WTC11 (cell line): ENCODE measurements around the gene SLC13A2. TPM values are rescaled to one million over a fixed set of nuclear protein-coding genes. Genes with fewer than 3 reads are reported as not detected.

Source experiments
- ATAC-seq: fragments of 200-7000 bp; cut with Tn5 transposase; 2 replicates; pipeline ENCODE4 v1.10.0; 2021; ENCODE audit warnings: mild to moderate bottlenecking, moderate library complexity
- CTCF ChIA-PET: fragments of 300-600 bp; sonication (Branson Sonifier 250); formaldehyde crosslinking; loops from one replicate; lab custom pipeline; 2021; ENCODE audit warnings: antibody characterized with exemption; lab: Charles Lee
- POLR2A ChIA-PET: fragments of 350-600 bp; sonication (Branson Sonifier 250); formaldehyde crosslinking; loops from one replicate; lab custom pipeline; 2021; ENCODE audit warnings: antibody characterized with exemption; lab: Charles Lee
- DNase-seq: peaks from one replicate; pipeline ENCODE4 v3.0.0; 2021; ENCODE audit warnings: low spot score
- H3K27ac Mint-ChIP-seq: 2 replicates; pipeline ENCODE4 v1.8.0; 2021; ENCODE audit warnings: mixed read lengths
- H3K27me3 Mint-ChIP-seq: 2 replicates; pipeline ENCODE4 v1.8.0; 2021; ENCODE audit warnings: low read depth, mild to moderate bottlenecking, moderate library complexity, mixed read lengths
- H3K36me3 Mint-ChIP-seq: 2 replicates; pipeline ENCODE4 v1.8.0; 2021; ENCODE audit warnings: mixed read lengths
- H3K4me1 Mint-ChIP-seq: 2 replicates; pipeline ENCODE4 v1.8.0; 2022; ENCODE audit warnings: mixed read lengths
- H3K4me3 Mint-ChIP-seq: 2 replicates; pipeline ENCODE4 v1.8.0; 2021; ENCODE audit warnings: mild to moderate bottlenecking, moderate library complexity, mixed read lengths
- H3K9me3 Mint-ChIP-seq: 2 replicates; pipeline ENCODE4 v1.8.0; 2021; ENCODE audit warnings: mixed read lengths
- CDX4 ChIP-seq: fragments of 250-450 bp; sonication (Bioruptor Pico); IDR thresholded peaks from 2 replicates; pipeline ENCODE4 v1.9.0; 2021; ENCODE audit warnings: moderate library complexity, mild to moderate bottlenecking, inconsistent platforms, borderline replicate concordance
- ELF4 ChIP-seq: sonication (generic); formaldehyde crosslinking; IDR thresholded peaks from 2 replicates; pipeline ENCODE4 v1.8.1; 2022; ENCODE audit warnings: low read depth, mild to moderate bottlenecking, moderate library complexity, missing genetic modification reagents
- EMX1 ChIP-seq: fragments of 250-450 bp; sonication (Bioruptor Pico); IDR thresholded peaks from 2 replicates; pipeline ENCODE4 v1.8.0; 2021; ENCODE audit warnings: mild to moderate bottlenecking
- ETV6 ChIP-seq: sonication (generic); formaldehyde crosslinking; IDR thresholded peaks from 2 replicates; pipeline ENCODE4 v1.8.1; 2022; ENCODE audit warnings: mild to moderate bottlenecking, missing genetic modification reagents
- GTF2I ChIP-seq: fragments of 250-450 bp; sonication (Bioruptor Pico); conservative IDR thresholded peaks from 2 replicates; pipeline ENCODE4 v1.4.0; 2021; ENCODE audit warnings: mild to moderate bottlenecking
- MXD4 ChIP-seq: fragments of 250-450 bp; sonication (Bioruptor Pico); IDR thresholded peaks from 2 replicates; pipeline ENCODE4 v1.8.0; 2021; ENCODE audit warnings: mild to moderate bottlenecking, moderate library complexity, borderline replicate concordance
- NFYB ChIP-seq: sonication (generic); formaldehyde crosslinking; conservative IDR thresholded peaks from 2 replicates; pipeline ENCODE4 v1.8.0; 2022; ENCODE audit warnings: low read depth, missing genetic modification reagents
- NR1H2 ChIP-seq: sonication (generic); formaldehyde crosslinking; IDR thresholded peaks from 2 replicates; pipeline ENCODE4 v1.9.0; 2021; ENCODE audit warnings: mild to moderate bottlenecking, moderate library complexity, missing genetic modification reagents
- RELA ChIP-seq: sonication (generic); formaldehyde crosslinking; IDR thresholded peaks from 2 replicates; pipeline ENCODE4 v1.8.1; 2022; ENCODE audit warnings: missing genetic modification reagents, mild to moderate bottlenecking, borderline replicate concordance
- TP53 ChIP-seq: sonication (generic); formaldehyde crosslinking; IDR thresholded peaks from 2 replicates; pipeline ENCODE4 v1.8.1; 2023; ENCODE audit warnings: mild to moderate bottlenecking, missing genetic modification reagents
- ZNF121 ChIP-seq: sonication (generic); formaldehyde crosslinking; IDR thresholded peaks from 2 replicates; pipeline ENCODE4 v1.8.0; 2023; ENCODE audit warnings: missing genetic modification reagents
- ZNF138 ChIP-seq: sonication (generic); formaldehyde crosslinking; conservative IDR thresholded peaks from 2 replicates; pipeline ENCODE4 v1.8.1; 2022; ENCODE audit warnings: mild to moderate bottlenecking, moderate library complexity, missing genetic modification reagents
- ZNF416 ChIP-seq: fragments of 250-450 bp; sonication (Bioruptor Pico); IDR thresholded peaks from 2 replicates; pipeline ENCODE4 v1.9.0; 2021; ENCODE audit warnings: mild to moderate bottlenecking, inconsistent platforms
- total RNA-seq: library from RNA; stranded (reverse); gene quantifications from 3 replicates; pipeline ENCODE4 v1.2.3, GENCODE V29; 2021
- TF ChIP-seq, protein P1 (sequence below): sonication (generic); formaldehyde crosslinking; IDR thresholded peaks from 2 replicates; pipeline ENCODE4 v1.8.1; 2023; ENCODE audit warnings: mild to moderate bottlenecking, missing genetic modification reagents, moderate library complexity
- TF ChIP-seq, protein P2 (sequence below): fragments of 250-450 bp; sonication (Bioruptor Pico); IDR thresholded peaks from 2 replicates; pipeline ENCODE4 v2.1.2; 2022; ENCODE audit warnings: mild to moderate bottlenecking, moderate library complexity
- TF ChIP-seq, protein P3 (sequence below): fragments of 250-450 bp; sonication (Bioruptor Pico); IDR thresholded peaks from 2 replicates; pipeline ENCODE4 v1.9.0; 2021; ENCODE audit warnings: mild to moderate bottlenecking
- TF ChIP-seq, protein P4 (sequence below): sonication (generic); formaldehyde crosslinking; IDR thresholded peaks from 2 replicates; pipeline ENCODE4 v1.8.0; 2022; ENCODE audit warnings: mild to moderate bottlenecking, missing genetic modification reagents
- TF ChIP-seq, protein P5 (sequence below): sonication (generic); formaldehyde crosslinking; IDR thresholded peaks from 2 replicates; pipeline ENCODE4 v1.8.0; 2022; ENCODE audit warnings: mild to moderate bottlenecking, missing genetic modification reagents
- TF ChIP-seq, protein P6 (sequence below): sonication (generic); formaldehyde crosslinking; IDR thresholded peaks from 2 replicates; pipeline ENCODE4 v1.8.1; 2023; ENCODE audit warnings: mild to moderate bottlenecking, moderate library complexity, missing genetic modification reagents
- TF ChIP-seq, protein P7 (sequence below): fragments of 200-600 bp; IDR thresholded peaks from 2 replicates; pipeline ENCODE4 v1.8.0; 2022; ENCODE audit warnings: antibody characterized with exemption

Gene SLC13A2
- total RNA-seq, 1 experiment from 2014 or later = not detected

DNA sequence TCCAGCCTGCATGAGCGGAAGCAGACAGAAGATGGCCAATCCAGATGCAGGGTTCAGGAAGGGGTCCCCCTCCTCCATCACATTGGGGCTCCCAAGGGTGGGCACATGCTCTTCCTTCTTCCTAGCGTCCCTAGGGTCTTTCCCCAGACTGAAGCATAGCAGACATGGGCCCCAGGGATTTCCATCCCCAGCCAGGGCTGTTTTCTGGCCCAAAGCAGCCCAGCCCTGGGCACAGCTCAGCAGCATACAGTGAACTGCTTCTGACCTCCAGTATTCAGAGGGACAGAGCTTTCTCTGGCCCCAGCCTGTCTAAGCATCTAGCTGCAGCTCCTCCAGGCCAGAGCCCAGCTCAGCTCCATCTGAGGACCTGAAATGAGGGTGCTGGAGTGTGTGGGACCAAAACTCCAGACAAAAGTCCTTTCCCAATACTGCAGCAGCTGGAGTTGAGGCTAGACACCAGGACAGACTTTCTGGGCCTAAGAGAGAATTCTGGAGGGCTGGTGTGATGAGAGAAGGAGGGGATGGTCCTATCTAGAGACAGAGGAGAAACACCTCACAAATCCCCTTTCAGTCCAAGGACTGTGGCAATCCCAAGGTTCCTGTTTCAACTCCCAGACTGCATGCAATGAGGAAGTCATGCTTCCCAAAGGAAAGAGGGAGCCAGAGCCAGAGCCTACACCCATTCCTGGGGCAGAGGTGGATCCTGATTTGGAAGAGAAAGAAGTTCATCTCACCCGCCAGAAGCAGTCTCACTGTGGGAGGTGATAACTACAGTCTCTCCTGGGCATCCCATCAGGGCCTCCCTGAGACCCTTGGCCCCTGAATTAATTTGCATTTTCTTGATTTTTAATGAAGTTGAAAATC is 28.2 kb downstream of the SLC13A2 start (continued):
- TF ChIP-seq, protein P1, sequence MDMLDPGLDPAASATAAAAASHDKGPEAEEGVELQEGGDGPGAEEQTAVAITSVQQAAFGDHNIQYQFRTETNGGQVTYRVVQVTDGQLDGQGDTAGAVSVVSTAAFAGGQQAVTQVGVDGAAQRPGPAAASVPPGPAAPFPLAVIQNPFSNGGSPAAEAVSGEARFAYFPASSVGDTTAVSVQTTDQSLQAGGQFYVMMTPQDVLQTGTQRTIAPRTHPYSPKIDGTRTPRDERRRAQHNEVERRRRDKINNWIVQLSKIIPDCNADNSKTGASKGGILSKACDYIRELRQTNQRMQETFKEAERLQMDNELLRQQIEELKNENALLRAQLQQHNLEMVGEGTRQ = no peak
- no peak for TF ChIP-seq GTF2I (CRISPR knock-in tag)
- TF ChIP-seq CDX4 (CRISPR knock-in tag) = no peak
- no peak for TF ChIP-seq ZNF121
- TF ChIP-seq RELA (CRISPR knock-in tag) = no peak
- no peak for TF ChIP-seq ELF4
- no peak for TF ChIP-seq ETV6 (CRISPR knock-in tag)
- TF ChIP-seq, protein P2, sequence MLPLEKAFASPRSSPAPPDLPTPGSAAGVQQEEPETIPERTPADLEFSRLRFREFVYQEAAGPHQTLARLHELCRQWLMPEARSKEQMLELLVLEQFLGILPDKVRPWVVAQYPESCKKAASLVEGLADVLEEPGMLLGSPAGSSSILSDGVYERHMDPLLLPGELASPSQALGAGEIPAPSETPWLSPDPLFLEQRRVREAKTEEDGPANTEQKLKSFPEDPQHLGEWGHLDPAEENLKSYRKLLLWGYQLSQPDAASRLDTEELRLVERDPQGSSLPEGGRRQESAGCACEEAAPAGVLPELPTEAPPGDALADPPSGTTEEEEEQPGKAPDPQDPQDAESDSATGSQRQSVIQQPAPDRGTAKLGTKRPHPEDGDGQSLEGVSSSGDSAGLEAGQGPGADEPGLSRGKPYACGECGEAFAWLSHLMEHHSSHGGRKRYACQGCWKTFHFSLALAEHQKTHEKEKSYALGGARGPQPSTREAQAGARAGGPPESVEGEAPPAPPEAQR (CRISPR knock-in tag) = no peak

- POLR2A ChIA-PET = no interaction called here
- H3K27me3 Mint-ChIP-seq = peaks cover 3% of the 10 kb centered on the region
- no peak for ATAC-seq
These were observed 30.0 kb downstream of the SLC13A2 start for GRCh38 chr17:28503420-28503819.

More at GRCh38 chr17:28503420-28503819, 30.0 kb downstream of the SLC13A2 start:
- DNase-seq = no peak
- H3K27ac Mint-ChIP-seq = no peak overlapping the region
- H3K9me3 Mint-ChIP-seq = no peaks in the 10 kb centered on the region
- no peak for TF ChIP-seq EMX1 (CRISPR knock-in tag)
- TF ChIP-seq ELF4 = no peak
- TF ChIP-seq, protein P3, sequence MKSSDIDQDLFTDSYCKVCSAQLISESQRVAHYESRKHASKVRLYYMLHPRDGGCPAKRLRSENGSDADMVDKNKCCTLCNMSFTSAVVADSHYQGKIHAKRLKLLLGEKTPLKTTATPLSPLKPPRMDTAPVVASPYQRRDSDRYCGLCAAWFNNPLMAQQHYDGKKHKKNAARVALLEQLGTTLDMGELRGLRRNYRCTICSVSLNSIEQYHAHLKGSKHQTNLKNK = no peak
- no peak for TF ChIP-seq ZNF138 (CRISPR knock-in tag)
- TF ChIP-seq, protein P4, sequence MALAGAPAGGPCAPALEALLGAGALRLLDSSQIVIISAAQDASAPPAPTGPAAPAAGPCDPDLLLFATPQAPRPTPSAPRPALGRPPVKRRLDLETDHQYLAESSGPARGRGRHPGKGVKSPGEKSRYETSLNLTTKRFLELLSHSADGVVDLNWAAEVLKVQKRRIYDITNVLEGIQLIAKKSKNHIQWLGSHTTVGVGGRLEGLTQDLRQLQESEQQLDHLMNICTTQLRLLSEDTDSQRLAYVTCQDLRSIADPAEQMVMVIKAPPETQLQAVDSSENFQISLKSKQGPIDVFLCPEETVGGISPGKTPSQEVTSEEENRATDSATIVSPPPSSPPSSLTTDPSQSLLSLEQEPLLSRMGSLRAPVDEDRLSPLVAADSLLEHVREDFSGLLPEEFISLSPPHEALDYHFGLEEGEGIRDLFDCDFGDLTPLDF (CRISPR knock-in tag) = no peak
- no peak for TF ChIP-seq NR1H2
- TF ChIP-seq RELA (CRISPR knock-in tag) = no peak
- no peak for TF ChIP-seq MXD4 (CRISPR knock-in tag)
- TF ChIP-seq ETV6 (CRISPR knock-in tag) = no peak
- no peak for TF ChIP-seq TP53 (CRISPR knock-in tag)
- TF ChIP-seq, protein P1 = no peak
- TF ChIP-seq, protein P5, sequence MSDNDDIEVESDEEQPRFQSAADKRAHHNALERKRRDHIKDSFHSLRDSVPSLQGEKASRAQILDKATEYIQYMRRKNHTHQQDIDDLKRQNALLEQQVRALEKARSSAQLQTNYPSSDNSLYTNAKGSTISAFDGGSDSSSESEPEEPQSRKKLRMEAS (CRISPR knock-in tag) = no peak
- TF ChIP-seq, protein P6, sequence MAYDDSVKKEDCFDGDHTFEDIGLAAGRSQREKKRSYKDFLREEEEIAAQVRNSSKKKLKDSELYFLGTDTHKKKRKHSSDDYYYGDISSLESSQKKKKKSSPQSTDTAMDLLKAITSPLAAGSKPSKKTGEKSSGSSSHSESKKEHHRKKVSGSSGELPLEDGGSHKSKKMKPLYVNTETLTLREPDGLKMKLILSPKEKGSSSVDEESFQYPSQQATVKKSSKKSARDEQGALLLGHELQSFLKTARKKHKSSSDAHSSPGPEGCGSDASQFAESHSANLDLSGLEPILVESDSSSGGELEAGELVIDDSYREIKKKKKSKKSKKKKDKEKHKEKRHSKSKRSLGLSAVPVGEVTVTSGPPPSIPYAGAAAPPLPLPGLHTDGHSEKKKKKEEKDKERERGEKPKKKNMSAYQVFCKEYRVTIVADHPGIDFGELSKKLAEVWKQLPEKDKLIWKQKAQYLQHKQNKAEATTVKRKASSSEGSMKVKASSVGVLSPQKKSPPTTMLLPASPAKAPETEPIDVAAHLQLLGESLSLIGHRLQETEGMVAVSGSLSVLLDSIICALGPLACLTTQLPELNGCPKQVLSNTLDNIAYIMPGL (CRISPR knock-in tag) = no peak
- TF ChIP-seq ZNF416 (CRISPR knock-in tag) = no peak
- TF ChIP-seq NFYB (CRISPR knock-in tag) = no peak
- TF ChIP-seq, protein P7, sequence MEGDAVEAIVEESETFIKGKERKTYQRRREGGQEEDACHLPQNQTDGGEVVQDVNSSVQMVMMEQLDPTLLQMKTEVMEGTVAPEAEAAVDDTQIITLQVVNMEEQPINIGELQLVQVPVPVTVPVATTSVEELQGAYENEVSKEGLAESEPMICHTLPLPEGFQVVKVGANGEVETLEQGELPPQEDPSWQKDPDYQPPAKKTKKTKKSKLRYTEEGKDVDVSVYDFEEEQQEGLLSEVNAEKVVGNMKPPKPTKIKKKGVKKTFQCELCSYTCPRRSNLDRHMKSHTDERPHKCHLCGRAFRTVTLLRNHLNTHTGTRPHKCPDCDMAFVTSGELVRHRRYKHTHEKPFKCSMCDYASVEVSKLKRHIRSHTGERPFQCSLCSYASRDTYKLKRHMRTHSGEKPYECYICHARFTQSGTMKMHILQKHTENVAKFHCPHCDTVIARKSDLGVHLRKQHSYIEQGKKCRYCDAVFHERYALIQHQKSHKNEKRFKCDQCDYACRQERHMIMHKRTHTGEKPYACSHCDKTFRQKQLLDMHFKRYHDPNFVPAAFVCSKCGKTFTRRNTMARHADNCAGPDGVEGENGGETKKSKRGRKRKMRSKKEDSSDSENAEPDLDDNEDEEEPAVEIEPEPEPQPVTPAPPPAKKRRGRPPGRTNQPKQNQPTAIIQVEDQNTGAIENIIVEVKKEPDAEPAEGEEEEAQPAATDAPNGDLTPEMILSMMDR = no peak
- H3K36me3 Mint-ChIP-seq = no peaks in the 10 kb centered on the region
- H3K4me3 Mint-ChIP-seq = no peak overlapping the region
- CTCF ChIA-PET = interaction anchor here (0.6 to 1.8 kb wide), 10 partner anchors 8 to 774 kb away, joined by 3 to 10 read pairs (median 4); partner anchors contain the start of genes ALDOC and PIGS
- H3K4me1 Mint-ChIP-seq = peaks cover 24% of the 10 kb centered on the region
